ENCODE measurements around the gene POMC.
"Not testable (repeated sequence)": the region's sequence is repeated elsewhere in the genome, so short reads cannot be mapped to it uniquely, and the experiment has no call there.

The POMC gene

GRCh38 chr2:25164561-25164960, 3.8 kb downstream of the POMC start:
- no peak for TF ChIP-seq ZFX (IDR thresholded peaks at IDR 0.05)
- no peak for TF ChIP-seq CTCF (conservative IDR thresholded peaks at IDR 0.05)
- no peak overlapping the region for H3K27ac ChIP-seq

GRCh38 chr2:25162061-25162460, 6.3 kb downstream of the POMC start:
- H3K27ac ChIP-seq: not testable (repeated sequence)

GRCh38 chr2:25161055-25161781, 7.2 kb downstream of the POMC start:
- no peak for TF ChIP-seq ZFX (IDR thresholded peaks at IDR 0.05)
- no peak for TF ChIP-seq CTCF (conservative IDR thresholded peaks at IDR 0.05)
- H3K27ac ChIP-seq: no peak overlapping the region

- no peak overlapping the region for H3K27ac ChIP-seq
- TF ChIP-seq ZFX (IDR thresholded peaks at IDR 0.05) (no peak), CTCF (conservative IDR thresholded peaks at IDR 0.05) (no peak)
Measured at GRCh38 chr2:25160376-25160775, 8.0 kb downstream of the POMC start.

GRCh38 chr2:25159949-25160348, 8.4 kb downstream of the POMC start:
- no peak for TF ChIP-seq ZFX (IDR thresholded peaks at IDR 0.05)
- TF ChIP-seq CTCF (conservative IDR thresholded peaks at IDR 0.05): no peak
- no peak overlapping the region for H3K27ac ChIP-seq

- no peak overlapping the region for H3K27ac ChIP-seq
- TF ChIP-seq CTCF (conservative IDR thresholded peaks at IDR 0.05) (no peak), ZFX (IDR thresholded peaks at IDR 0.05) (no peak)
Measured at GRCh38 chr2:25158096-25158852, 10.1 kb downstream of the POMC start.

- H3K27ac ChIP-seq: no peak overlapping the region
- TF ChIP-seq ZFX (IDR thresholded peaks at IDR 0.05) (no peak), CTCF (conservative IDR thresholded peaks at IDR 0.05) (no peak)
Measured at GRCh38 chr2:25155401-25155800, 13.0 kb downstream of the POMC start.

All from C4-2B (cell line).